Fibroblast of peridontal ligament (primary cell): Measurements from ENCODE around the gene CWF19L2.

Source experiments
- DNase-seq: peaks from one replicate; pipeline ENCODE4 v3.0.0-alpha.2; 2010; ENCODE audit errors: extremely low read depth

Gene CWF19L2

GRCh38 chr11:107301878-107302277 lies 155.7 kb downstream of the CWF19L2 start:
- DNase-seq, result no peak

GRCh38 chr11:107293677-107294344 lies 163.8 kb downstream of the CWF19L2 start:
- DNase-seq, result no peak

DNA sequence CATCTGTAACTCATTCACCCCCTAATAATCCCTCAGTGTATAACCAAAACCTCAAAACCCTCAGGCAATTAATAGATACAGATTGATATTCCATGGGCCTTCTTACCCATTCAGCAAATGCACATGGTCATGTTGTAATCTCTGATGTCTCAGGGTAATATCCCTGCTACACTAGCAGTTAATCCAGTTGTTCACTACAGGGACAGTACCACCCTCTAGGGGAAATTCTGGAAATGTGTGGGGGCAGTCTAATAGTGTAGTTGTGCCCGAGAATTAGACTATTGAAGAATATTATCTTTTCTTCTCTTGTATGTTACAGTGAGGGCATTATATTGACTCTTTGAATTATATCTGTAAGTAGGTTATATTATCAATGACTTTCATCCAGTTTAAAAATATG lies 175.4 kb downstream of the CWF19L2 start:
- DNase-seq, result no peak
